HG02798 (cell line): Measurements from ENCODE around the gene CCDC126.
"Not testable (repeated sequence)": the region's sequence is repeated elsewhere in the genome, so short reads cannot be mapped to it uniquely, and the experiment has no call there.

Experiments used
- ATAC-seq: cut with Tn5 transposase; IDR thresholded peaks from one replicate; pipeline ENCODE4 v1.9.1; 2021; ENCODE audit warnings: mild to moderate bottlenecking; ENCODE audit not compliant: unreplicated experiment, poor library complexity

CCDC126 gene

GRCh38 chr7:23597094-23598091 is at the start of gene CCDC126:
Gene CCDC126, plus strand, starts transcription at chr7:23597382. Its CDS starts 13,934 bp downstream, at chr7:23611316.
- ATAC-seq = peak; percentile 90

GRCh38 chr7:23547662-23548061 is 49.5 kb upstream of the CCDC126 start:
- no peak for ATAC-seq

GRCh38 chr7:23558303-23558702 is 38.9 kb upstream of the CCDC126 start:
- no peak for ATAC-seq

GRCh38 chr7:23570592-23571200 is 26.5 kb upstream of the CCDC126 start:
- peak; percentile 88 for ATAC-seq

GRCh38 chr7:23581975-23582374 is 15.2 kb upstream of the CCDC126 start:
- ATAC-seq = not testable (repeated sequence)

- ATAC-seq = not testable (repeated sequence)
Observed at GRCh38 chr7:23585304-23585703, 11.9 kb upstream of the CCDC126 start.

GRCh38 chr7:23586159-23586558 is 11.0 kb upstream of the CCDC126 start:
- no peak for ATAC-seq

- no peak for ATAC-seq
Observed at GRCh38 chr7:23590529-23590928, 6.7 kb upstream of the CCDC126 start.

- ATAC-seq = no peak
Observed at GRCh38 chr7:23593706-23594105, 3.5 kb upstream of the CCDC126 start.

- ATAC-seq = peak; percentile 54
Observed at GRCh38 chr7:23594879-23595604, 2.1 kb upstream of the CCDC126 start.

GRCh38 chr7:23598296-23598695 is 1.1 kb downstream of the CCDC126 start:
- ATAC-seq = no peak

GRCh38 chr7:23600236-23600635 is 3.1 kb downstream of the CCDC126 start:
- no peak for ATAC-seq

GRCh38 chr7:23603632-23604295 is 6.6 kb downstream of the CCDC126 start:
- ATAC-seq = no peak

- ATAC-seq = no peak
Observed at GRCh38 chr7:23604296-23604640, 7.1 kb downstream of the CCDC126 start.

GRCh38 chr7:23607130-23607529 is 9.9 kb downstream of the CCDC126 start:
- no peak for ATAC-seq

- ATAC-seq = no peak
Observed at GRCh38 chr7:23607866-23608265, 10.7 kb downstream of the CCDC126 start.

- no peak for ATAC-seq
Observed at GRCh38 chr7:23615331-23615730, 18.1 kb downstream of the CCDC126 start.

GRCh38 chr7:23616593-23616992 is 19.4 kb downstream of the CCDC126 start:
- ATAC-seq = no peak

GRCh38 chr7:23617482-23617881 is 20.3 kb downstream of the CCDC126 start:
- no peak for ATAC-seq

GRCh38 chr7:23618241-23618640 is 21.1 kb downstream of the CCDC126 start:
- no peak for ATAC-seq
